ENCODE measurements around the gene NAXD. TPM values are rescaled to one million over a fixed set of nuclear protein-coding genes. Genes with fewer than 3 reads are reported as not detected.
"Not testable (repeated sequence)": the region's sequence is repeated elsewhere in the genome, so short reads cannot be mapped to it uniquely, and the experiment has no call there.

NAXD gene
- polyA plus RNA-seq, 3 donors, result 39.2 to 48.8 (median 40.5) TPM

GRCh38 chr13:110589793-110590390 is 25.5 kb upstream of the NAXD start:
- no peak for DNase-seq (ENCODE audit: extremely low read depth in 1 of 11, low read depth in 9 of 11, low spot score in 4 of 11)

DNA sequence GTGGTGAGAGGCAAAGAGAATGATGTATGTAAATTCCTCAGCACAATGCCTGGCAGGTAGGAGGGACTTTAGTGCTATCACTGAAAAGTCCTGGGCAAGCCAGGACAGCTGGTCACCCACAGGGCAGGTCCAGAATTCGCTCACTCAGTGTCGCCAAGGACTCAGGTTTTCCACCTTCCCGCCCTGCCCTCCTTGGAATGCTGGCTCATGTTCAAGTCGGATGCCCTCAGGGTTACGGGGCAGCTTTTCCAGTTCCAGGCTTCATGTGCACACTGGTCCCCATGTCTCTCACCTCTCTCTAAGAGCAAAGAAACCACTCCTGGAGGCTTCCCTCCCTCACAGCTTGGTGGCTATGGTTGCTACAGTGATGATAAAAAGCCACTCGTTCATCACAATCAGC is 24.8 kb upstream of the NAXD start:
- DNase-seq (ENCODE audit: extremely low read depth in 1 of 11, low read depth in 9 of 11, low spot score in 4 of 11), result no peak

- DNase-seq (ENCODE audit: extremely low read depth in 1 of 11, low read depth in 9 of 11, low spot score in 4 of 11), result no peak
These were observed 22.7 kb upstream of the NAXD start for GRCh38 chr13:110592665-110593064.

DNA sequence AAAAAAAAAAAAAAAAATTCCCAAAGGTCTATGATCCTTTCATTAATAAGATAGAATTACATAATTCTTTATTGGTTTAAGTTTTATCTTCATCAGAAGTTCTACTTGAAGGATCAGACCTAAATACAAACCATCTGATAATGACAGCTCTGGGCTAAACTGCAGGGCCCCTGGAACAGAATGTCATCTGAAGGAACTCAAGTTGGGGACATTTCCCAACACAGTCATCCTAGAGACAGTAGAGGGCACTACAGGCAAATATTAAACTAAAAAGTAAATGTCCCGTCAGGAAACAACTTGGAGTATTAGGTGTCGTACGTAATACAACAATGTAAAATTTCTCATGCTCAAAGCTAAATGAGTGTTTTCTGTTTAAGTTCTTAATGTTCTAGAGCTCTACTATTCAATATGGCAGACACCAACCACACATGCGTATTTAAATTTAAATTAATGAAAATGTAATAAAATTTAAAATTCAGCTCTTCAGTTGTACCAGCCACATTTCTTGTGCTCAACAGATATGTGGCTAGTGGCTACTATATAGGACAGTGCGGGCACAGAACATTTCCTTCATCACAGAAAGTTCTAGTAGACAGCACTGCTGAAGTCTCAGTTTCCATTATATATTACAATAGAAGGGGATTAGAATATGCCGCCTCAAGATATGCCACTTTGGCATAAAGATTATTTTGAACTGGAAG is 21.8 kb upstream of the NAXD start:
- DNase-seq (ENCODE audit: extremely low read depth in 1 of 11, low read depth in 9 of 11, low spot score in 4 of 11), result peak in 6 of 11 donors; percentile 34 to 68 (median 56)

DNA sequence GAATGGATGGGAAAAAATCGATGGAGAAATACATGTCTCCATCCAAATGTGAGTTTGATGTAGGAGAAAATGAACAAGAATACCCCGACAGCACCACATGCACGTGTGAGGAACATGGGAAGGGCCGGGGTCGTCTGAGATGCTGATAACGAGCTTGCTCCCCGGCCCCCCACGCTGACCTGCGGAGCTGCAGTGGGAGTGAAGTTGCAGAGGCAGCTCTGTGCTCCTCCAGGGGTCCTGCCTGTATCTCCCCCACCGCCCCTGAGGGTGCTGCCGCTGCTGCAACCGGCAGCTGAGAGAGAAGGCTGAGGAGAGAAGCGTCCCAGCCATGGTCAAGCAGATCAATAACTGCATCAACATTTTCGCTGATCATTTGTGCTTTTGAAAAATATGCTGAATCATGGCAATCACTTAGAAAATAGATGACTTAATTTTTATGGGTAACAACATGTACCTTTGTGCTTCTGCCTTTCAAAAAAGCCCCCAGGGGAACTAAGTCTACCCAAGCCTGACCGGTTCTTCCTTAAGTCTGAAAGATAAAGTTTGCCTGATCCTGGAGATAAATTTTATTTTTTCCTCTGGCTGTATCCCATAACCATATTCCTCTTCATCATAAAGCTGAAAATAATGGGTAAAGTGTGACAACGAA is 18.2 kb upstream of the NAXD start:
- no peak for DNase-seq (ENCODE audit: extremely low read depth in 1 of 11, low read depth in 9 of 11, low spot score in 4 of 11)

DNA sequence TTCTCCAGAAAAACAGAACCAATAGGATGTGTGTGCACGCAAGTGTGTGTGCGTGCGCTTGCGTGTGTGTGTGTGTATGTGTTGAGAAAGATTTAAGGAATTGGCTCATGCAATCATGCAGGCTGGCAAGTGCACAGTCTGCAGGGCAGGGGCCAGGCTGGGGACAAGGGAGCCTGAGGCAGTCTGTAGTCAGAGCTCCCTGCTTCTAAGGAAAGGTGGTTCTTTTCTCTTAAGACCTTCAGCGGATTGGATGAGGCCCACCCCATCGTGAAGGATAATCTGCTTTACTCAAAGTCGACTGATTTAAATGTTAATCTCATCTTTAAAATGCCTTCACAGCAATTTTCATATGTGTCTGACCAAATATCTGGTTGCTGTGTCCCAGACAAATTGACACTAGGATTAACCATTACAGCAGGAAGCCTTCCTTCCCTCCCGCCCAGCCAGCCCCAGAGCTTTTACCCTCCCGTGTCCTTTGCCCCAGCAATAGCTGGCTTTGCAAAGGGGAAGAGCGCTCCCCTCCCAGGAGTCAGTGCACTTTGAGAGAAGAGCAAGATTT is 15.0 kb upstream of the NAXD start:
- DNase-seq (ENCODE audit: extremely low read depth in 1 of 11, low read depth in 9 of 11, low spot score in 4 of 11), result no peak

DNA sequence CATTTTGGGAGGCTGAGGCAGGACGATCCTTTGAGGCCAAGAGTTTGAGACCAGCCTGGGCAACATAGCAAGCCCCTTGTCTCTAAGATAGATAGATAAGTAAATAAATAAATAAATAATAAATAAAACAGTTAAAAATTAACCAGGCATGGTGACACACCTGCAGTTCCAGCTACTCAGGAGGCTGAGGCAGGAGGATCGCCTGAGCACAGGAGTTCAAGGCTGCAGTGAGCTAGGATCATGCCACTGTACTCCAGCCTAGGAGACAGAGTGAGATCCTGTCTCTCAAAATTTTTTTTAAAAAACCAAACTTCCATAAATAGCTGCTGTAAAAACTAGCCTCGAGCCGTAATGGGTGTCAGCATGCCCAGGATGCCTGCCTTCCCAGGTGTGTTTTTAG is 14.4 kb upstream of the NAXD start:
- no peak for DNase-seq (ENCODE audit: extremely low read depth in 1 of 11, low read depth in 9 of 11, low spot score in 4 of 11)

GRCh38 chr13:110605132-110605531 is 10.2 kb upstream of the NAXD start:
- DNase-seq (ENCODE audit: extremely low read depth in 1 of 11, low read depth in 9 of 11, low spot score in 4 of 11), result no peak

DNA sequence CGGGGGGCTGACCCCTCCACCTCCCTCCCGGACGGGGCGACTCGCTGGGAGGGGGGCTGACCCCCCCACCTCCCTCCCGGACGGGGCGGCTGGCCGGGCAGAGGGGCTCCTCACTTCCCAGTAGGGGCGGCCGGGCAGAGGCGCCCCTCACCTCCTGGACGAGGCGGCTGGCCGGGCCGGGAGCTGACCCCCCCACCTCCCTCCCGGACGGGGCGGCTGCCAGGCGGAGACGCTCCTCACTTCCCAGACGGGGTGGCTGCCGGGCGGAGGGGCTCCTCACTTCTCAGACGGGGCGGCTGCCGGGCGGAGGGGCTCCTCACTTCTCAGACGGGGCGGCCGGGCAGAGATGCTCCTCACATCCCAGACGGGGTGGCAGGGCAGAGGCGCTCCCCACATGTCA is 9.1 kb upstream of the NAXD start:
- DNase-seq (ENCODE audit: extremely low read depth in 1 of 11, low read depth in 9 of 11, low spot score in 4 of 11), result not testable (repeated sequence)

DNA sequence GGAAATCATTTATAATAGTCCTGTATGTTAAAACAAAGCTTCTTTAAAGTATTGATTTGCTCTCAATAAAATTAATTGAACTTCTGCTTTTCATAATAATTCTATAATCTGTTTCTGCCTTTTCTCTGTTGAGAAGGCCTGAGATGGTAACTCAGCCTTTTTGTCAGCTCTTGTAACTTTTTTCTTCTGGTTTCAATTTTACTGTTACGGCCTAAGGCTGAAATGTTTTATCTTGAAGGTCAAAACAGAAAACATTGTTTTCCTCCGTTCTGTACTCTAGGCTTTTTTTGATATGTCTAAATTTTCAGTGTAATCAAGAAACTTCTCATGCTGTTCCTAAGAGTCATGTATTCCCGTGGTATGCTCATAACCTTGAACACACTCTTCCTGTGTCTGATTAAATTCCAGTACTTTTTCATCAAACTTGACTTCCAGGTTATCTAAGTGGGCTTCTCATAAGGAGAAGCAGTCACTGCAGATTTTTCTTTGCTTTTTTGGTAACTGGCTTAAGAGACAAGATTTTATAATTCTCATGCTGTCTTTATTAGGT is 7.6 kb upstream of the NAXD start:
- DNase-seq (ENCODE audit: extremely low read depth in 1 of 11, low read depth in 9 of 11, low spot score in 4 of 11), result no peak

DNA sequence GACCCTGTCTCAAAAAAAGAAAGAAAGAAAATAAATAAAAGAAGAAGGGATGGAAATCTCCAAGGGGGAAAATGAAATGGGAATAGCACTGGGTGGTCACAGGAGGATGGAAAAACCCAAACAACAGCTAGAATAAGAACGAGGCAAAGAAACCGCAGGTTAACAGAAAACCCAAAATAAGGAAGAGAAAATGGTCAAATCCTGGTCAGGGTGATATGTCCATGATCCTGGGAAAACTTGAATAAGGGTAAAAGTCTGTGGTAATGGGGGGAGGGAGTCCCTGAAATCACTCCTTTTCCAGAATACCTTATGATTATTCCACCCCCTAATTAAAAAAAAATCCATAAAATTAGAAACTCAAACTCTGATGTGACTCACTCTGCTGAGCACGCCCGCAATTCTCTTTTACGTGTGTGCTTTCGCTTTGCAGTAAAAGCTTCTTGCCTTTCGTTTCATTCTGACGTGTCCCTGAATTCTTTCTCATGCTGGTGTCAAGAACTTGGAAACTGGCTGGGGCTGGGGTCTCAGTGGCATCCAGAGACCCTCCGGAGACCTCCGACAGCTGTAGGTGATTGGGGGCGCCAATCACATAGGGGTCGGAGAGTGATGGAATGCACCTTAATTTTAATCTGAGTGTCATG is 4.3 kb upstream of the NAXD start:
- DNase-seq (ENCODE audit: extremely low read depth in 1 of 11, low read depth in 9 of 11, low spot score in 4 of 11), result no peak

- no peak for DNase-seq (ENCODE audit: extremely low read depth in 1 of 11, low read depth in 9 of 11, low spot score in 4 of 11)
These were observed 382 bp upstream of the NAXD start for GRCh38 chr13:110615005-110615321.

DNA sequence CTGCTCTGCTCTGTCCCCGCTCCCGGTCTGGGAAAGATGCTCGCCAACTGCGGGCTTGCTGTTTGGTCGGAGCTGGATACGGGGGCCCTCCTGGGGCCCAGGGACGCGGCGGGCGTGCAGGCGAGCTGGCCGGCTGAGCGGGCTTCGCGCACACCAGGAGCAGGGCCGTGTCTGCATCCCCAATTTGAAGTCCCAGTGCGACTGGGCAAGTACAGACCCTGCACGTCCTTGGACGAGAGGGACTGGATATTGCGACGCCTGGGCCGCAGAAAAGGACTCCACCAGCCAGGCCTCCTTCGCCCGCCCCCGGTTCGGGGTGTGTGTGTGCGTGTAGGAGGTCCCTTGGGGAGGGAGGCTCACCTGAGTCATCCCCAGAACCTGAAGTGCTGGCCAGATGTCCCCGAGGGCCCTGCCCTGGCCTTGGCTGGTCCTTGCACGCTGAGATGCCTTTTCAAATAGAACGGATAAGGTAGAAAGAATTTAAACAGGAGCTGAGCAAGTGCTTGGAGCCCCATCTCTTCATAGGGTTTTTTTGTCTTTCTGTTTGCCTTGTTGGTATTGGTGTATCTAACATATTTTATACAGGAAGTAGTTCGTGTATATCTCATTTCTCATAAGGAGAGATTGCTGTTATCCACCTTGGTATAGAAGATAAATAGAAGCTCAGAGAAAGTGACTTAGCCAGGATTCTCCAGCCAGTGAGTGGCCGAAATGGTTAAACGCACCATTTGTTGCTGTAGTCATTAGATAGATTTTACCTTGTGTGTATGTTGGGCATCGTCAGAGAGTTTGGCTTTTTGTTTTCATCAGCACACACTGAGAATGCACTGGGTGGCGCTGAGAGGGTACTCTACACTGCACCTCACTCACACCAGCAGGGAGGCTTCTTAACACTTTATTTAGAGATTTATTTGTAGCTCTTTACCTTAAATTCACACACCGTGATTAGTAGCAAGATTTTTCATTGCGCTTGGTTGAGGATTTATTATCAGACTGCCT is 1.1 kb downstream of the NAXD start:
- no peak for DNase-seq (ENCODE audit: extremely low read depth in 1 of 11, low read depth in 9 of 11, low spot score in 4 of 11)

DNA sequence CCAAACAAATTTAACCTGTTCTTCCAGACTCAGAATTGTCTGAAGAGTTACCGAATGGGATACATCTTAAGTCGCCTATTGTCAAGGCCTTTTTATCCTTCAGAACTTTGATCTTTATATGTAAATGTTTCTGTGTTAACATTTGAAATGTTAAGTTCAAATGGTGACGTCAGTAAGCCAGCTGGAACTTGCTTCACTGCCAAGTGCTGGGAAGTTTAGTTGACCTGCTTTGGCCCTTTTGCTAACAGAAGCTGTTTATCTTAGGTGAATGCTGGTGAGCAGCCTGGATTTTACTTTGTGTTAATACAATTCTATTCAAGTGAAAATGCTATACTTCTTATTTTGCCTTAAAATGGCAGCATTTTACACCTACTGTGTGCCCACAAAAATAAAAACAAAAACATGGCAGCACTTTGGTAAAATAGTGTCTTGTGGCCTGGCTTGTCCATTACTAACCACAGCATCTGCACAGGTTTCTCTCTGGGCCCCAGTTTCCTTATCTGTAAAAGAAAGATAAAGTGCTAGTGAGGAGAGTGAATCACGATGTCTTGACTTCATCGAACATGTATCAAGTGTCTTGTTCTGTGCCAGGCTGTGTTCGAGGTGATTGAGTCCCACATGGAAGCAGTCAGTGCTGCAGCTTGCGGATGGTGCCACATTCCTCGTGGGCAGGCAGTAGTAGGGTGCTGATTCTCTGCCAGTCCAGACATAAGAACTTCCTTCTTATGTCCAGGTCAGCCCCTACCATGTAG is 2.2 kb downstream of the NAXD start:
- no peak for DNase-seq (ENCODE audit: extremely low read depth in 1 of 11, low read depth in 9 of 11, low spot score in 4 of 11)

- DNase-seq (ENCODE audit: extremely low read depth in 1 of 11, low read depth in 9 of 11, low spot score in 4 of 11), result no peak
These were observed 2.8 kb downstream of the NAXD start for GRCh38 chr13:110618167-110618566.

GRCh38 chr13:110618780-110619179 is 3.4 kb downstream of the NAXD start:
- no peak for DNase-seq (ENCODE audit: extremely low read depth in 1 of 11, low read depth in 9 of 11, low spot score in 4 of 11)

DNA sequence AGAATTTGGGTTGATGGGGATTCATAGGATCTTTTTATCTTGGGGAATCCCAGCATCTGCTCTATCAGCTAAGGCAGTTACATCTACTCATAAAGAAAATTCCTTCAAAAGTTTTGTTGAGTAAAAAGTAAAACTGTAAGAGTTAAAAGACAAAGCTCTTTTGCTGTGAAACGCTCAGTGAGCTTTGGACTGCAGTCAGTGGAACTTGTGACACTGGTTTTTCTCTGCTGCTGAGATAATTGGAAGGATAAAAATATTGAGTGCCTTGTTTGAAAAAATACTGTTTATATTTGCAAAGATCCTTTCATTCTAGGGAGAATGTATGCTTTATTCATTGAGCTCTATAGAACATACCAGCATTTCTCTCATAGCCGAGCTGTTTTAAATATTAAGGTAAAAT is 5.3 kb downstream of the NAXD start:
- DNase-seq (ENCODE audit: extremely low read depth in 1 of 11, low read depth in 9 of 11, low spot score in 4 of 11), result no peak

Measured in renal cortex interstitium (tissue), 11 donors.